Activated B cell treated with CpG ODN at 0.5 μM for 24 hours (primary cell): ENCODE data around the gene TRAPPC8. TPM values are rescaled to one million over a fixed set of nuclear protein-coding genes. Genes with fewer than 3 reads are reported as not detected.
"Not testable (repeated sequence)": the region's sequence is repeated elsewhere in the genome, so short reads cannot be mapped to it uniquely, and the experiment has no call there.

ENCODE experiments used
- ATAC-seq: fragments of 200-7000 bp; cut with Tn5 transposase; one replicate; pipeline ENCODE4 v1.10.0; 2021; ENCODE audit warnings: low read depth, mild to moderate bottlenecking, moderate library complexity
- CTCF ChIA-PET: fragments of 350-600 bp; sonication (Branson Sonifier 250); formaldehyde crosslinking; loops from one replicate; lab custom pipeline; 2021; ENCODE audit warnings: antibody characterized with exemption; lab: Charles Lee
- POLR2A ChIA-PET: fragments of 350-600 bp; sonication (Branson Sonifier 250); formaldehyde crosslinking; loops from one replicate; lab custom pipeline; 2021; ENCODE audit warnings: antibody characterized with exemption; lab: Charles Lee
- DNase-seq: peaks from one replicate; pipeline ENCODE4 v3.0.0; 2022
- H3K27ac Mint-ChIP-seq: one replicate; pipeline ENCODE4 v1.8.0; 2020; ENCODE audit warnings: mixed read lengths
- H3K27me3 Mint-ChIP-seq: one replicate; pipeline ENCODE4 v1.8.0; 2021; ENCODE audit warnings: mixed read lengths
- H3K36me3 Mint-ChIP-seq: one replicate; pipeline ENCODE4 v1.8.0; 2021; ENCODE audit warnings: low read depth, mixed read lengths
- H3K4me1 Mint-ChIP-seq: one replicate; pipeline ENCODE4 v1.8.0; 2021; ENCODE audit warnings: mixed read lengths
- H3K4me3 Mint-ChIP-seq: one replicate; pipeline ENCODE4 v1.8.0; 2020; ENCODE audit warnings: mild to moderate bottlenecking, mixed read lengths
- H3K9me3 Mint-ChIP-seq: one replicate; pipeline ENCODE4 v1.8.0; 2020; ENCODE audit warnings: mixed read lengths
- CTCF ChIP-seq: fragments of 200-600 bp; IDR thresholded peaks from one replicate; pipeline ENCODE4 v1.8.0; 2022; ENCODE audit warnings: antibody characterized with exemption, mild to moderate bottlenecking
- intact Hi-C: fragments of 100-400 bp; cut with micrococcal nuclease; formaldehyde crosslinking; loops from one replicate; pipeline ENCODE4 v1.15.1; 2024
- total RNA-seq: library from RNA; stranded (reverse); gene quantifications from 2 replicates; pipeline ENCODE4 v1.2.3, GENCODE V29; 2022

TRAPPC8 gene
- total RNA-seq, 1 donor from 2014 or later, result 69.2 TPM

GRCh38 chr18:31973929-31974546 is 31.1 kb upstream of the TRAPPC8 start:
- intact Hi-C loops, result no loop called here
- DNase-seq (no peak), ATAC-seq (no peak)
- no peaks in the 10 kb centered on the region for H3K36me3 Mint-ChIP-seq
- no peak overlapping the region for H3K27ac Mint-ChIP-seq
- H3K9me3 Mint-ChIP-seq, result peaks cover 26% of the 10 kb centered on the region
- ChIA-PET CTCF (no interaction called here), POLR2A (no interaction called here)
- TF ChIP-seq CTCF, result no peak
- no peaks in the 10 kb centered on the region for H3K27me3 Mint-ChIP-seq
- no peak overlapping the region for H3K4me3 Mint-ChIP-seq
- no peaks in the 10 kb centered on the region for H3K4me1 Mint-ChIP-seq

- intact Hi-C loops, result no loop called here
- no peaks in the 10 kb centered on the region for H3K27me3 Mint-ChIP-seq
- TF ChIP-seq CTCF, result no peak
- no peak overlapping the region for H3K27ac Mint-ChIP-seq
- H3K9me3 Mint-ChIP-seq, result peaks cover 16% of the 10 kb centered on the region
- no peaks in the 10 kb centered on the region for H3K4me1 Mint-ChIP-seq
- no peaks in the 10 kb centered on the region for H3K36me3 Mint-ChIP-seq
- DNase-seq, result no peak
- no peak overlapping the region for H3K4me3 Mint-ChIP-seq
- ATAC-seq, result no peak
- ChIA-PET POLR2A (no interaction called here), CTCF (no interaction called here)
Measured at GRCh38 chr18:31970617-31971016, 27.7 kb upstream of the TRAPPC8 start.

- H3K4me1 Mint-ChIP-seq, result no peaks in the 10 kb centered on the region
- POLR2A ChIA-PET, result no interaction called here
- H3K27ac Mint-ChIP-seq, result no peak overlapping the region
- H3K4me3 Mint-ChIP-seq, result no peak overlapping the region
- H3K27me3 Mint-ChIP-seq, result no peaks in the 10 kb centered on the region
- CTCF ChIA-PET, result no interaction called here
- no peaks in the 10 kb centered on the region for H3K9me3 Mint-ChIP-seq
- no peak for TF ChIP-seq CTCF
- intact Hi-C loops, result no loop called here
- no peak for ATAC-seq
- no peaks in the 10 kb centered on the region for H3K36me3 Mint-ChIP-seq
- DNase-seq, result no peak
Measured at GRCh38 chr18:31965316-31965970, 22.5 kb upstream of the TRAPPC8 start.

- ChIA-PET CTCF (no interaction called here), POLR2A (no interaction called here)
- Mint-ChIP-seq H3K36me3 (no peaks in the 10 kb centered on the region), H3K27me3 (peaks cover 2% of the 10 kb centered on the region), H3K9me3 (no peaks in the 10 kb centered on the region), H3K27ac (no peak overlapping the region), H3K4me3 (no peak overlapping the region), H3K4me1 (no peaks in the 10 kb centered on the region)
- intact Hi-C loops, result loop anchor here (1.0 to 5.0 kb wide), 6 partner anchors 14 to 401 kb away; partner anchors contain the start of gene TRAPPC8
- TF ChIP-seq CTCF, result no peak
- DNase-seq, result no peak
- no peak for ATAC-seq
Measured at GRCh38 chr18:31957728-31958127, 14.8 kb upstream of the TRAPPC8 start.

- ATAC-seq (no peak), DNase-seq (no peak)
- no peak for TF ChIP-seq CTCF
- intact Hi-C loops, result no loop called here
- Mint-ChIP-seq H3K4me3 (no peak overlapping the region), H3K27ac (no peak overlapping the region), H3K27me3 (peaks cover 5% of the 10 kb centered on the region), H3K36me3 (no peaks in the 10 kb centered on the region), H3K4me1 (no peaks in the 10 kb centered on the region), H3K9me3 (no peaks in the 10 kb centered on the region)
- POLR2A ChIA-PET, result no interaction called here
- CTCF ChIA-PET, result no interaction called here
Measured at GRCh38 chr18:31954349-31954748, 11.4 kb upstream of the TRAPPC8 start.

- CTCF ChIA-PET, POLR2A ChIA-PET, H3K4me1 Mint-ChIP-seq, H3K27me3 Mint-ChIP-seq, H3K27ac Mint-ChIP-seq, ATAC-seq, DNase-seq, H3K36me3 Mint-ChIP-seq, H3K9me3 Mint-ChIP-seq, intact Hi-C loops, H3K4me3 Mint-ChIP-seq: not testable (repeated sequence)
Measured at GRCh38 chr18:31953699-31954098, 10.8 kb upstream of the TRAPPC8 start.
